Spleen (tissue), 11 donors: Measurements from ENCODE around the gene LAMP2. TPM values are rescaled to one million over a fixed set of nuclear protein-coding genes. Genes with fewer than 3 reads are reported as not detected.

Source experiments
- DNase-seq: peaks from one replicate; pipeline ENCODE4 v3.0.0-alpha.2; 2020
- H3K27ac ChIP-seq, 8 donors: fragments of 200-600 bp; sonication (generic) in 7 of 8; 1 replicate in 4 of 8; 2 replicates in 4 of 8; pipeline versions ENCODE4 v1.5.0 to v1.8.0; 2016 to 2021; ENCODE audit warnings: inconsistent platforms in 4 of 8, mild to moderate bottlenecking in 4 of 8, moderate library complexity in 1 of 8
- H3K27me3 ChIP-seq, 7 donors: fragments of 200-600 bp; sonication (generic) in 6 of 7; replicated peaks in 1 of 7; 1 replicate in 4 of 7; 2 replicates in 3 of 7; pipeline versions ENCODE4 v1.5.0 to v1.8.0; 2016 to 2021; ENCODE audit warnings: inconsistent platforms in 3 of 7, mild to moderate bottlenecking in 1 of 7
- H3K36me3 ChIP-seq, 6 donors: fragments of 200-600 bp; sonication (generic) in 5 of 6; 1 replicate in 4 of 6; 2 replicates in 2 of 6; pipeline versions ENCODE4 v1.5.0 to v1.8.0; 2016 to 2021; ENCODE audit warnings: inconsistent platforms in 2 of 6
- H3K4me1 ChIP-seq, 6 donors: fragments of 200-600 bp; sonication (generic) in 5 of 6; 1 replicate in 3 of 6; 2 replicates in 3 of 6; pipeline versions ENCODE4 v1.5.0 to v1.8.0; 2016 to 2021; ENCODE audit warnings: inconsistent platforms in 3 of 6
- H3K4me3 ChIP-seq, 8 donors: fragments of 200-600 bp; sonication (generic) in 7 of 8; 1 replicate in 4 of 8; 2 replicates in 4 of 8; pipeline versions ENCODE4 v1.5.0 to v1.8.0; 2016 to 2021; ENCODE audit warnings: inconsistent platforms in 4 of 8, mild to moderate bottlenecking in 4 of 8, moderate library complexity in 2 of 8
- H3K9me3 ChIP-seq, 8 donors: fragments of 200-600 bp; sonication (generic) in 7 of 8; 1 replicate in 4 of 8; 2 replicates in 4 of 8; pipeline versions ENCODE4 v1.5.0 to v1.8.0; 2016 to 2021; ENCODE audit warnings: inconsistent platforms in 4 of 8
- CTCF ChIP-seq, 11 experiments: fragments of 200-600 bp in 7 of 11; fragments of 450-650 bp in 4 of 11; sonication (generic) in 4 of 11; IDR thresholded peaks in 8 of 11; conservative IDR thresholded peaks in 3 of 11; 1 replicate in 7 of 11; 2 replicates in 4 of 11; pipeline versions ENCODE4 v1.4.0 to v1.8.0; 2016 to 2021; ENCODE audit warnings: antibody characterized with exemption in 11 of 11, inconsistent platforms in 4 of 11, mild to moderate bottlenecking in 1 of 11
- POLR2A ChIP-seq, 3 donors: fragments of 450-650 bp; IDR thresholded peaks; one replicate each; pipeline ENCODE4 v1.5.1; 2017; ENCODE audit warnings: antibody characterized with exemption in 3 of 3, mild to moderate bottlenecking in 1 of 3
- POLR2AphosphoS5 ChIP-seq, 3 donors: sonication (generic); formaldehyde crosslinking; IDR thresholded peaks; one replicate each; pipeline ENCODE4 v1.5.1; 2017; ENCODE audit warnings: antibody characterized with exemption in 3 of 3
- WGBS, 5 donors: extraction: QIAGEN DNeasy Blood & Tissue Kit in 3 of 5; methylation state at CpG; one replicate each; pipeline versions ENCODE4 v1.1.5 to v1.1.7; 2013 to 2018; 5-methylcytosine and 5-hydroxymethylcytosine counted together
- intact Hi-C: fragments of 100-400 bp; cut with DNase I; formaldehyde crosslinking; loops from one replicate; pipeline ENCODE4 v1.15.0; 2023; ENCODE audit warnings: low total_unique reads
- polyA plus RNA-seq, 3 donors: library from polyadenylated mRNA; stranded (reverse); fragments of 200-250 nt; gene quantifications; one replicate each; pipeline ENCODE4 v1.2.1, GENCODE V29; 2013
- total RNA-seq, 7 donors: library from RNA; depleted of rRNA in 3 of 7; stranded (reverse); fragments of >200 nt in 3 of 7; fragmentation: NEBNext Ultra II Directional in 4 of 7; extraction: Animal tissue kit (Norgen Biotek cat#: 25700) in 4 of 7; gene quantifications; one replicate each; pipeline versions ENCODE4 v1.1.0 to v1.2.1, GENCODE V29; 2016 to 2021
- donor health status: healthy with polysubstance abuse.
- donor health status: DM: no; HTN: no; CAD: no; lungs with moderate emphysema.
- donor health status: DM: no; HTN: no; CAD: no.
- donor health status: Bipolar disorder and iron deficiency.
- donor health status: healthy.
- donor health status: DM: no; HTN: no; CAD: no.
- donor health status: DM: yes; HTN: yes; CAD: no.

Gene LAMP2
- total and polyA plus RNA-seq, 10 donors: 13.6 to 99.3 (median 82.8) TPM

GRCh38 chrX:120486786-120487185, 17.7 kb upstream of the LAMP2 start:
- peak overlapping the region in 3 of 8 donors; percentile 87 for H3K27ac ChIP-seq
- no peaks in the 10 kb centered on the region for H3K9me3 ChIP-seq
- WGBS, 5 donors: 33 to 64% (median 52%) methylated on average over 9 of the region's 9 CpGs
- no peak overlapping the region for H3K4me3 ChIP-seq
- no peak for DNase-seq
- TF ChIP-seq CTCF (IDR thresholded peaks at IDR 0.05 in 8 of 11, conservative IDR thresholded peaks at IDR 0.05 in 3 of 11): no peak
- no peak for TF ChIP-seq POLR2AphosphoS5 (IDR thresholded peaks at IDR 0.05)
- TF ChIP-seq POLR2A (IDR thresholded peaks at IDR 0.05): no peak
- no peaks in the 10 kb centered on the region for H3K36me3 ChIP-seq
- intact Hi-C loops: no loop called here
- no peaks in the 10 kb centered on the region for H3K27me3 ChIP-seq
- peaks cover 0 to 27% (median 7%) of the 10 kb centered on the region in 6 donors for H3K4me1 ChIP-seq

DNA sequence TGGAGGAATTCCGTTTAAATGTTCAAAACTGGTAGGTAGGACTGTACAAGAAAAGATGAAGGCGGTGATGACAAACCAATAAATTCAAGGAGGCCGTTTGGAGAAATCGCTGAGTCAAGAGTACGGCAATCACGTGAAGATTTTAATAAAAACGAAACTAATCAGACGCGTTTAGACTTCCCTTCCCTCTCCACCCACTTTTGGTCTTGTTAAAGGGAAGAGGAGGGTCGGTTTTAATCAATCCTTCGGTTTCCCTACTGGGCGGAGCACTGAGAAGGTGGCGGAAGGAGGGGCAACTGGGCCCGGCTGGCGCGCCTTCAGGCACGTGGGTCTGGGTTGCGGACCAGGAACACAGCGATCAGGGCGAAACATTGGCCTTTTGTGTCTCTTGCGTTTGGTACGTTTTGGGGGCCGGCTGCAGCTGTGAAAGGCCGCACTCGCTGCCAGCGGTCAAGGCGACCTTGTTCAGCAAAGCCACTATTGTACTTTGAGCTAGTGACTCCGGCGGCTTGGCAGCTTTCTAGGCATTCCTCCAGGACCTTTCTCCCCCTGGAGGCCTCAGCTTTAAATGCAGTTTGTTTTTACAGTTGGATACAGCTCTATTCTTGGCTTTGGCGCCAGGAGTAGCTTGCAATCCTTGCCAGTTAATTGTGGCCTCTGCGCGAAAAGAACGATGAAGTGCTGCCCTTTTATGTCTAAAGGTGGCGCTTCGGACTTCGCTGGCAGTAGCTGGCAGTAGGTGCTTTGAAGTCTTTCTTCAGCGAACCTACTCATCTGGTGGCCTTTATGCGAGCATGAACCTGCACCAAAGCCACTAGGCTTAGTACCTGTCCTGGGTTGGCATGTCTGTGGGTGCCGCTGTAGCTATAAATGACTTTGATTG, 16.8 kb upstream of the LAMP2 start:
- H3K4me3 ChIP-seq: peak overlapping the region; percentile 32 to 73 (median 44)
- peak overlapping the region; percentile 76 to 91 (median 87) for H3K27ac ChIP-seq
- intact Hi-C loops: no loop called here
- DNase-seq: peak; percentile 89
- H3K27me3 ChIP-seq: no peaks in the 10 kb centered on the region
- H3K4me1 ChIP-seq: peaks cover 0 to 27% (median 7%) of the 10 kb centered on the region in 6 donors
- TF ChIP-seq CTCF (IDR thresholded peaks at IDR 0.05 in 8 of 11, conservative IDR thresholded peaks at IDR 0.05 in 3 of 11) (peak in 9 of 11 experiments; percentile 17 to 61 (median 54)), POLR2A (IDR thresholded peaks at IDR 0.05) (no peak), POLR2AphosphoS5 (IDR thresholded peaks at IDR 0.05) (peak; percentile 70 to 83 (median 82))
- H3K9me3 ChIP-seq: no peaks in the 10 kb centered on the region
- 0 to 31% (median 5%) methylated on average over 18 to 39 of the region's 39 CpGs for WGBS, 5 donors
- H3K36me3 ChIP-seq: no peaks in the 10 kb centered on the region

DNA sequence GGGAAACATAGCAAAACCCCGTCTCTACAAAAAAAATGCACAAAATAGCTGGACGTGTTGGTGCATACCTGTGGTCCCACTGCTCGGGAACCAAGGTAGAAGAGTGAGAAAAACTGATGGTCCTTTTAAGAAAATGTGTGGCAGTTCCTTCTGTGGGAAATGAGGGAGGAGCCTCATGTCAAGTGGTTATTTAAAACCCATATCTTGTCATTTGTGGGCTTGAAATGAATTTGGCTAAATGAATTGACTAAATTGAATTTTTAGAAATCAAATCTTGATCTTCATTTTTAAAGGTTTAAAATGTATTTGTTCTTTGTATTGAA, 16.2 kb upstream of the LAMP2 start:
- 54 to 89% (median 65%) methylated on average over 3 of the region's 3 CpGs for WGBS, 5 donors
- DNase-seq: no peak
- no peaks in the 10 kb centered on the region for H3K27me3 ChIP-seq
- no peaks in the 10 kb centered on the region for H3K36me3 ChIP-seq
- H3K27ac ChIP-seq: peak overlapping the region; percentile 76 to 91 (median 87)
- peaks cover 0 to 27% (median 7%) of the 10 kb centered on the region in 6 donors for H3K4me1 ChIP-seq
- intact Hi-C loops: no loop called here
- peak overlapping the region; percentile 32 to 73 (median 44) for H3K4me3 ChIP-seq
- H3K9me3 ChIP-seq: no peaks in the 10 kb centered on the region
- TF ChIP-seq POLR2A (IDR thresholded peaks at IDR 0.05) (no peak), POLR2AphosphoS5 (IDR thresholded peaks at IDR 0.05) (no peak), CTCF (IDR thresholded peaks at IDR 0.05 in 8 of 11, conservative IDR thresholded peaks at IDR 0.05 in 3 of 11) (no peak)

DNA sequence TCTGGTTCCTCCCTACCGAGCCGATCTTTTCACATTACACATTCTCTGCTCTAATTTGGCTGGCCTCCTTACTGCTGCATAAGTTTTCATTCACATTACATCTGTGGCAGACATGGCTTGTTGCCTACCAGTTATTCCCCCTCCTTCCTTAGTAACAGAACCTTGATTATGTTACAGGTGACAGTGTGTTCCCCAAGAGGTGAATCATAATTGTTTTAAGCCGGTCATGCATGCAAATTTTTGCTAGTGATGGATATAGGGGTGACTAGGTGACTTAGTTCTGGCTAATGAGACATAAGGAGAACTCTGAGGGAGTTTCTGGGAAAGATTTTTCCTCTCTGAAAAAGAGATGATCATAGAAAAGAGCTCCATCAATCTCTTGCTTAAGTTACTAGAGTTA, 8.4 kb upstream of the LAMP2 start:
- no peaks in the 10 kb centered on the region for H3K36me3 ChIP-seq
- intact Hi-C loops: no loop called here
- 78 to 94% (median 86%) methylated on average over 3 of the region's 3 CpGs for WGBS, 5 donors

More for the DNA sequence above, 8.4 kb upstream of the LAMP2 start:
- Histone ChIP-seq H3K4me1 (no peaks in the 10 kb centered on the region), H3K27ac (no peak overlapping the region), H3K9me3 (no peaks in the 10 kb centered on the region), H3K27me3 (no peaks in the 10 kb centered on the region), H3K4me3 (no peak overlapping the region)
- no peak for DNase-seq
- TF ChIP-seq POLR2A (IDR thresholded peaks at IDR 0.05) (no peak), POLR2AphosphoS5 (IDR thresholded peaks at IDR 0.05) (no peak), CTCF (IDR thresholded peaks at IDR 0.05 in 8 of 11, conservative IDR thresholded peaks at IDR 0.05 in 3 of 11) (no peak)
